ENCODE measurements around the gene VAC14.

The VAC14 gene

DNA sequence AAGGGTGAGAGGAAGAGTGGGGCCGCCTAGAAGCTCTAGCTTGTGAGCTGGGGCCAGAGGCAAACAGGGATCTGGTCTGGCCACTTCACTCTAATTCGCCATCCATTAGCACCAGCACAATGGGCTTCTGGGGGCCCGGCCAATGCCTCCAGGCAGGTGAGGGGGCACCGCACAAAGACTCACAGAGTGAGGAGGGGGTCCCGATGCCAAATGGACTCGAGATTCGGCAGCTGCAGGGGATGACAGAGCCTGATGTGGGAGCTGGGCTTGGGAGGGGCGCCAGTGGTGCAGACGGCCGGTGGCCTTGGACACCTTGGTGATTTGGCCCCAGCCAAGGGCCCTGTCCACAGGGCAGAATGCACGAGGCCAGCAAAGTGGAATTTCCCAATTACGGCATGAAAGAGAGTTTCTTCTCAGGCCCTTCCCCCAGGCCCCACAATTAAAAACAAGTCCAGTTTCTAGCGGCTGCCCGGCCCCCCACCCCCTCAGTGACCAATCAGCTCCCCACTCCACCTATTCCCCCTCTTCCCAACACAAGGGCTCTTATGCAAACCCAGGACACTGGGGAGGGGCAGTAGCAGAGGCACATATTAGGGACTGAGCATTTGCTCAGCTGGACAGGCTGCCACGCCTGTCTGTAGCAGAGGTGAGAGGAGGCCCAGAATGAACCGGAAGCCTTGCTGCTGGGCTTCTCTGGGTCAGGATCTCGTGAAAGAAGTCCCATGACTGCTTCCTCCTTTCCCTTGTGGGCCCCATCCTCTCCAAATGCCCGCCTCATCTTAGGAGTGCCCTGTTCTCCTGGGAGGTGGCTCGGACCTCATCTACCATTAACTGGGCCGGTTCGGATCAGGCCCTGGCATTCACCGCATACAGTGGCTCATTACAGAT lies 75.7 kb downstream of the VAC14 start:
- DNase-seq (ENCODE audit: low read depth, low spot score): no peak

DNA sequence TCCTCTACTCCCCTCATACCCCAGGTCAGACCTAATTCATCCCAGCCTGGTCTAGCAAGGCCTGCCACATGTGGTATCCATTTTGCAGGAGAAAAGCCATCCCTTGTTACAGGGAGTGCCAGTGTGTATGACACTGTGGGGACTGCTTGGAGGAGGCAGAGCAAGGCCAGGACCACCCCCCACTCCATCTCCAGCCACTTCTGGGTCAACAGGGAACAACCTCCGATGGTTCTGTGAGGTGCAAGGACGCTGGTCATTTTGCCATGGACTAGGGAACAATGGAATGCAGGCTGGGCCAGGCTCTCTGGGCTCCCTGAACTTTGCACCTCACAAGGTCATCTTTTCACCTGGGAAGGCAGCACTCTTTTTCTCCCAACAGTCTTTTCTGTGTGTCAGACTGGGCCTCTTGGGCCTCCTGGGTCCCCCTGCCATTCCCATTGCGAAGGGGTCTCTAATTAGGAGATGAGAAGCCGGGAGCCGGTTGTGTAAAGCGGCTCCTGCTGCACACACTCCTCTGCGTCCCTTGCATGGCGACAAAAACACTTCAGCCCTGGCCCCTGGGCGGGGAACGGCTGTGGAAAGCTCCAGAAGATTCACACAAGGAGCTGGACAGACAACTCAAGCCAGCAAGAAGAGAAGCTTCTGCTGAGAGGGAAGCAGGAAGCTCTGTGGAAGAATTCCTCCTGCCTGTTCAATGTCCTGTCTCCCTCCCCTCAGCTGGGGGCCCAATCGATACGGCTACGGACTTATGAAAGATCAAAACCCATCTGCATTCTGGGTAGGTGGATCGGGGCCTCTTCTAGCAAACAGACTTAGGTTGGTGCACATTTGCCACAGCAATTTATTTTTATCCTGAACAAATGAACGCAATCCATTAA lies 76.6 kb downstream of the VAC14 start:
- DNase-seq (ENCODE audit: low read depth, low spot score): no peak

DNA sequence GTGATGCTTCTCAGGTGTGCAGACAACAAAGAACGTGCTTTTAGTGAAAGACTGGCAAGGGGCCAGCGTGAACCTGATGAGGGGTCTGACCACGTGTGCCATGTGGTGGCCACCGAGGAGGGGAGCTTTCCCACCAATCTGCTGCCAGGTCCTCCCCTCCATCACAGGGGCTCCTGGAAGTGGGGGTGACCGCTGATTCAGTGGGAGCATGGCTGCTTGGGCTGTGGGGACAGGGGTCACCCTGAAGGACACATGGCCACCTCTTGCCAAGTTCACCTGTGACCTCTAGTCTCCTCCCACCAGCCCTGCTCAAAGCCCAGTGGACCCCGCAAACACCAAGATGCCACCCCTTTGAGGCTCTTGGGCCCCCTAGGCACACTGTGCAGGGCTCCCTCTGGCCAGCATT lies 77.2 kb downstream of the VAC14 start:
- no peak for DNase-seq (ENCODE audit: low read depth, low spot score)

DNA sequence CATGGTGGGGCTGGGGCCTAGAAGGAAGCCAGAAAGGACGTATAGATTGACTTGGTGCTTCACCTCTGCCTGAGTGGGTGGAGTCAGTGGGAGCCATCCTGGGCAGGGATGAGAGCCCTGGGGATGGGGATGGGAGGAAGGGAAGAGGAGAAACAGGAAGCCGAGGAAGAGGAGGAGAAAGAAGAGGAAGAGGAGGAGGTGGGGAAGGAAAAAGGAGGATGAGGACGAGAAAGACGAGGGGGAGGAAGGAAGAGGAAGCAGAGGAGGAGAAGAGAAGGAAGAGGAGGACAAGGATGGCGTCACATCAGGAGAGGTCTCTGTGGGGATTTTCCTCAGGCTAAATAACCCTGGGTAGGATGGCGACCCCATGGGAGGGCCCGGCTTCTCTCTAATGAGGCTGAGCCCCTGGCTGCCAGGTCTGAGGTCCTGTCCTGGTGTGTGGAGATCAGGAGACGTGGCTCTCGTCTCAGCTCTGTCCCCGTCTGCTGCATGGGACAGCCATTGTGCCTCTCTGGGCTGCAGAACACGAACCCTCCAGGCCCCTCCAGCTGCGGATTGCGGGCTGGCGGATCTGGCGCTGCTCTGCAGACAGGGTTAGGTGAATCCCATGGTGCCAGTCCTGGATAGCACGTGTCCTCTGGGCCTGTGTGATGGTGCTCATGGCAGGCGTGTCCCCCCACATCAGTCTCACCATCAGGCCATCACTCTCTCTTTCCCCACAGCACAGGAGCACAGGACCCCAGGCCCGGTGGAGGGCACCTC lies 79.6 kb downstream of the VAC14 start:
- no peak for DNase-seq (ENCODE audit: low read depth, low spot score)

DNA sequence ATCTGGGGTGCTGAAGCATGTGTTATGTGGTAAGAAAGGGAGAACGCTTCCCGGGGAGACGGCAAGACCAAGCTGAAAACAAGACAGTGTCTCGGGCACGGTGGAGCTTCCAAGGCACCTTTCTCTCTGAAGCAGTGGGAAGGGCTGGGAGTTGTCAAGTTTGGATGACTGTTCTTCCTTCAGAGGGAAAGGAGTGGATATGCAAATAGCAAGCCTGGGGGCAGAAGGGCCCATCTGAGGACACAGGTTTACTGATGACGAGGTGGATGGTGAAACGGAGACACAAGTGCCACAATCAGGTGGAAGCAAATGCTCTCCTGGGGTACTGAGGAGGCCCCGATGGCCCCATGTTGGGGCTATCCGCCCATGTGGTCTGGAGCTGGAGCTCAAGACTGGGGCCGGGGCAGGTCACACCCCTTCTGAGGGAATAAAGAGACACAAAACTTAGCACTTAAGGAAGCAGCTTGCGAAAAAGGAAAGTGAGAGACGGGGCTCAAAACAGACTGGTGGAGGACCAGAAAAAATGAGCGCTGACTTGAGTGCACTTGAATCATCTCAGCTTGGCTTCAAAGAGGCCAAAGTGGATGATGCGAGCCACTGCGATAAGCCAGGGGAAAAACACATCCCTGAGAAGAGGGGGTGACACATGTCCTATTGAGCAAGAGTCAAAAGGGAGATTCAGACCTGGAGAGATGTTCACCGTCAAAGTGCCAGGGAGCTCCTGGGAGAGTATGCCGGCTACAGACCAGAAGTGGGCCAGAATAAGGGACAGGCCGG lies 80.3 kb downstream of the VAC14 start:
- no peak for DNase-seq (ENCODE audit: low read depth, low spot score)

DNA sequence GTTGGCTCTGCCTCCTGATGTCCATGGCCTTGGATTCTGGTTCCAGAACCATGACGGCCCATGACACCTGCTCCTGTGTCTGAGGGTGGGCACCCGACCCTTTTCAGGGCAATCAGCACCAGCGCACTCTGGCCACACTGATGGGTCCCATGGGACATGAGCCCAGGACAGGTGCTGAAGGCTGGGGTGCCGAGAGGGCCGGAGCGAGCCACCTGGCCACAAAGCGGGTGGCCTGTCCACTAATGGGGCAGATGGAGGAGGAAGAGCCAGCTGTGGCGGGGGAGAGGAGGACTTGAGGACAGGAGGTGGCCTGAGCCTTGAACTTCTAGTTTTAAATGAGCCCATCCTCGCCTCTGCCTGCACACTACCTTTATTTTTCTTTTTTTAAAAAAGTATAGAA lies 83.9 kb downstream of the VAC14 start:
- DNase-seq (ENCODE audit: low read depth, low spot score): no peak

DNA sequence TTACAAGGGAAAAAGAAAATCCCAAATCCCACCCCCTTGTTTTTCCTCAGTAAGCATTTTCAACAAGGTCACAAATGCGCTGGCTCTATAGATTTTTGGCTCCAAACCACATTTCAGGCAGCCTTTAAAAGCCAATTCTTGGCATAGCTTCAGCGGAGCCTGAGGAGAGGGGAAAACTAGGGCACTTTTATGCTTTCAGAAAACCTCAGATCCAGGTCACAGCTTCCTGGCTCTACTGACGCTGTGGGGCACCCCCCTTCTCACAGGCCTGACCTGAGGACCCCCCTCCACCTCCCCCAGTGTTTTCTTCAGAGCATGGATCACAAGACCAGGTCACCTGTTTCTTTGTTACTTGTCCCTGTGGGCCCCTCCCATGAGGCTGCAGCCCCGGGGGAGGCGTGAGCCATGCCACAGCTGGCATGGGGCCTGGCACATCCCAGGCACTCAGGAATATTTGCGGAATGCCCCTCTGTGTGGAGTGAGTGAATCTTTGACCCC lies 85.0 kb downstream of the VAC14 start:
- no peak for DNase-seq (ENCODE audit: low read depth, low spot score)

DNA sequence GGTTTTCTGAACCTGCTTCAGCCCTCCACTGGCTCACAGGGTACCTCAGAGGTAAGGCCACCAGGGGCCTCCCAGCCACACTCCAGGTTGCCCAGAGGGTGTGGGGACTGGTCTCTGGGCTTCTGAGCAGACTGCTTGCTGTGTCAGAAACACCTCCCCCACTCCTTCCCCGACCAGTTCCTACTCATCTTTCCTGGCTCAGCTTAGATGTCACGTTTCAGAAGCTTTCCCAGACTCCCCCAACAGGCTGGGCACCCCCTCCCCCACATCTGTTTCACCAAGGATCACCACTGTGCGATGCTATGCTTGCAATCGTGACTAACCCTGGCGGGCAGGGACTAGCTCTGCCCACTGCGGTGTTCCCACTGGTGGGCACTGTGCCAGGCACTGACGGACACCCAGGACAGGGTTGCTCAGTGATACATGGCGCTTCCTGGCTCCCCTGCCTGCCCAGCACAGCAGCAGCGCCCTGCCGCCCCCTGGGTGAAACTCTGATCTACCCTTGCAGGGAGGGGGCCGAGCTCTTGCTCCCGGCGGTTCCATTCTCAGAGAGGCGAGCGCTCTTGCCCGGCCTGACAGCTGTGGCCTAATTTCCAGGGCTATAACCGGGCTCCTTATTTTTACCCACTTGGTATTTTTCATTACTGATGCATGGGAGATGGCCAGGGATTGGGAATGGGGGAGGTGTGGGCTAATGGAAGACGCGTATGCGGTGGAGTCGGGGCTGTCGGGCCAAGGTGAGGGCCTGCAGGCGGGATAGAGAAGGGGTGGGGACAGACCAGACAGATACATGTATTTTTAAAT lies 85.7 kb downstream of the VAC14 start:
- DNase-seq (ENCODE audit: low read depth, low spot score): no peak

DNA sequence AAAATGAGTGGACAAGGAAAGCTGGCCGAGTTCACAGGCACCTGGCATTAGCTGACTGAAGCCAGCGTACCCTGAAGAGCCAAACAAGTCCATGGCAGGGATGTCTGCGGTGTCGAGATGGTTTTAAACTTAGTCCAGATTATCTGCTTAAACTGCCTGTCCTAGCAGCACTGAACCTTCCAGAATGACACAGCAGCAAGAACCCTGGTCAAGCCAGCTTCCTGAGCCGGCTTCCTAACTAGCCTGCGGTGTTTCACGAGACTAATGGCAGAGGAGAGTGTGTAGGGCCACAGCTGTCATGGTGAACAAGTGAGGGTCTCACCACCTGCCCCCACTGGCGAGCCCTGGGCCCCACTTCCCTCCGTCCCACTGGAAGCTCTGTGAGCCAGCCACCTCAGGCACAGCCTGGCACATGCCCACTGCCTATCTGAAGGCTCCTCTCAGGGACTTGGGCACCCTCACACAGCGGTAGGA lies 86.3 kb downstream of the VAC14 start:
- no peak for DNase-seq (ENCODE audit: low read depth, low spot score)

DNA sequence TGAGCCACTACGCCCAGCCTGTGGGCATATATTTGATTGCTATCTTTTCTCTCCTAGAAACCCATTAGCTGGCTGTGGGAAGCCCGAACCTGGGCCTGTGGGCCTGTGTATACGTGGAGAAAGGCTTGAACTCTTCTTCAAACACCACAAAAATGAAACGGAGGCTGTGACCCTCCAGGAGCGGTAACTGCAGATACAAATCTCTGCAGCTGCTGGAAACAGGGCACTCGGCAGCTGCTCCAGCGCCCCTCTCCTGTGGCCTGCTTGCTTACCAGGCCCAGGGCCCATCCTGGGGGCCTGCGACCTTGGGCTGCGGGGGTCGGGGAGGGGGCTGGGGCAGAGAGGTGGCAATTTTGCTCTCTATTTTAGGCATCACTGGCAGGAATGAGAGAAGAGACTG lies 87.1 kb downstream of the VAC14 start:
- DNase-seq (ENCODE audit: low read depth, low spot score): no peak

DNA sequence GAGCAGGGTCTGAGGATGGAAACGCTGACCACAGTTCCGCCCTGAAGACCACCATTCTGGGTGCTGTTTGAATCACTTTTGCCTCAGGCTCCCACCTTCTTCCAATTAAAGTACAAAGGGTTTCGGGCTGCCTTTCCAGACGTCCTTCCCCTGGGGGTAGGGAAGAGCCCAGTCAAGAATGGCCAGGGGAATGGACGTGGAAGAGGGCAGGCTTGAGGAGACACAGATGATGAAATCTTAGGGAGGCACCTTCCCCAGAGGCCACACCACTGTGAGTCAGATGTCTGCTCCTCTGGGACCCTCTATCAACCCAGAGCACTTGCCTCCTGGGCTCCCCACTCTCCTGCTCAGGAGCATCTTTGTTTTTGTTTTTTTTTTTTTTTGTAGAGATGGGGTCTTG lies 87.6 kb downstream of the VAC14 start:
- no peak for DNase-seq (ENCODE audit: low read depth, low spot score)

DNA sequence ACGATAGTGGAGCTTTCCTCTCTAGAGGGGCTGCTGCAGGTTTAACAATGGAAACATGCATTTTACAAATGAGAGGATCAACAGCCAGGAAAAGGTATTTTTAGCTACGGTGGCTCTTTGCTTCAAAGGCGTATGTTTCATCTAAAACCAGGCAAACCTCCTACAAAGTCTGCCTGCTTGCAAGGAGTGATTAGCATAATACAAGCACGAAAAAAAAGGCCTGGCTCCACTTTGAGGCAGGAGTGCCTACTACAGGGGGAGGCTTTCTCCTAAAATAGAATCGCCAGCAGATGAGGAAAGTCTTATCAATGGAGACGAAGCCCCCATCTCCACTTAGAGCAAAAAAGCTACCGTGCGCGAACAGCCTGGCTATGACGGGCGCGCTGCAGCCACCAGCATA lies 88.0 kb downstream of the VAC14 start:
- no peak for DNase-seq (ENCODE audit: low read depth, low spot score)

DNA sequence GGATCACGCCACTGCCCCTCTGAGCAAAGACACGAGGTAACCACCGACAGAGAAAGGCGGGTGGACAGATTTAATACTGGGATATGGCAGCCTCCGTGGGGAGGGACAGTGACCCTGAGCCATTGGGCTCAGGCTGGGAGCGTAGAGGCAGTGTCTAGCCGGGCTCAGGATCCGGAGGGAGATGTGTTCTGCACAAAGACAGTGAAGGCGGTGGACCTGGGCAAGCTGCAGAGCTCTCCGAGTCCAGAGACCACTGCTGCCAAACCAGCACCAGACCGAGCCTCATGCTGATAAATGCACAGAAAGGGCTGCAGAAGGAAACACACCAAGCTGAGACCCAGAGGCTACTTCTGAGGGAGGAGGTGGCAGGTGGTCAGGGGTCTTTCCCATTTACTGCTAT lies 88.6 kb downstream of the VAC14 start:
- no peak for DNase-seq (ENCODE audit: low read depth, low spot score)

DNA sequence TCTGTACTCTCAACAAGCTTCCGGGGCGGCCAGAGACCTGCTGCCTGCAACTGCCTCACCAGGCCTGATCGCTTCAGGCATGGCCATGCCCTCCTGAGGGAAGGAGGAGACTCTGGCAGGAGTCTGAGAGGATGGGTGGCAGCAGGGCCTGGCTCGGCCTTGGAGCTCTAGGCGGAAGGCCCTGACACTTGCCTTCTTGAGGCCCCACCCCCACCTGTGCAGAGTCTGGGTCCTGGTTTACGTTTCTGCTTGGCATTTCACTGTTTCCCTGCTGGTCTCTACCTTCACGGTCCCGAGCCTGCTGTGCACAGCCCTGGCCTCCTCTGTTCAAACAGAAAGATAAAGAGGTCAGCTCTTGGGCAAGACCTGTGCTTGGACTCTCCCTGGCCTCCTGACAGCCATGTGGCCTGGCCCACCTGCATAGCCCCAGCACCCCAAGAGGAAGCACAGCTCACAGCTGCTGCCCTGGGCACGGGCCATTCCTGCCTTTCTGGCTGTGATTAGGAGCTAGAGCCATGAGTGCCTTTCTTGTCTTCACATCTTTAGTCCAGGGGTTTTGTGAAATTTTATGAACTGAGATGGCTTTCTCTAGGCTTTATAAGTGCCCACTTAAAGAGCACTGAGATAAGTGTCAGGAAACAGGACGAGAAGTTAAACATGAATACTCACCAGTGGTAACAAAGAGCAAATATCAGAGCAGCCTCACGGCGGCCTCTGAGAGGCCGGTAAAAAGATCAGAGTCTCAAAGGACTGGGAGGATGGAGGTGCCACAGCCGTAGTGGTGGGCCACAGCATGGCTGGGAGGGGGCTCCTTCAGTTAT lies 89.5 kb downstream of the VAC14 start:
- no peak for DNase-seq (ENCODE audit: low read depth, low spot score)

DNA sequence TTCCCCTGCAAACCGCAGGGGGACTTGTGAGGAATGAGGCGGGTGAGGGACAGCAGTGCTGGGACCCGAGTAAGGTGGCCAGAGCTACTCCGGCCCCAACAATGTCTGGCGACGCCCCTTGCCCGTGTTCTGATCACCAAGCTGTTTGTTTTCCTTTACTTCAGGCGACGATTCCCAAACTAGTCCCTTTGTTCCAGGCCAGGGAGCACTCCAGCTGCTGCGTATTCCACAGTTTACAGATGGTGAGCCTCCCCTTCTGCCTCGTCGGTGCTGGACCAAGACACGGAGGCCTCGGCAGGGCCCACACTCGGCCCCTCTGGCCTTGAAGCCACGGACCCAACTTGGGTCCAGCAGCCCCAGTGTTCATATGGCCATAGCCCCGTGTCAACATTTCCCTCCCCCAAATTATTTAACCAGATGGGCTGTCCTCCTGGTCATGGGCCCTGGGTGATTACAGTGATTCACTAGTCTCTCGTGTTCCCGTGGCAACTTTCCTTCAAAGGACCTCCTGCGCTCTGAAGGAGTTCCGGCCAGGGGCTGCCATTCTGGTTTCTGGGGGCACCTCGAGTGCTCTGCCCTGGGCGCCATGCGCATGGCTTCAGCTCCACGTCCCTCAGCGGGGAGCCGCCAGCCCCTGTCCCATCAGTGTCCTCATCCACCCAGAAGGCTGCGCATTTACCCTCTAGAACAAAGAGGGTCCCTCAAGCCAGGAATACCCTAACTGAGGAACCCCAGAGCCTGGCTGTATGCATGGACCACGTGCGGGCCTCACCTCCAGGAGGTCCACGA lies 90.3 kb downstream of the VAC14 start:
- DNase-seq (ENCODE audit: low read depth, low spot score): no peak

DNA sequence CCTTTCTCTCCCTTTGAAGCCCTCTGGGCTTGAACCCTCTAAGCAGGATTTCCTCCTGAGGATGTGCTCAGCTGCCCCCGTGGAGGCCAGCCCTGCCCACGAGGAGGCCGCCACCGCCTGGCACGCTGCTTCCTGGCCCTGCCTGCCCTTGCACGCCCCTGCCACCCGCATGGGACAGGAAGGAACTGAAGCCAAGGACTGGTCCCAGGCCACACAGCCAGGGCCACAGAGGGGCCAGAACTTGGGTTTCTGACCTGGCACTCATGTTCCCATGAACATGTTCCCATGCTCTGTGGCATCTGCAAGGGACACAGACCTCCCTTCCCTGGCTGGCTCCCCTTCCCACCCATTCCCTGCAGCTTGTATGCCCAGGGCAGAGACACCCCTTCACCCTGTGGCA lies 91.0 kb downstream of the VAC14 start:
- DNase-seq (ENCODE audit: low read depth, low spot score): no peak

DNA sequence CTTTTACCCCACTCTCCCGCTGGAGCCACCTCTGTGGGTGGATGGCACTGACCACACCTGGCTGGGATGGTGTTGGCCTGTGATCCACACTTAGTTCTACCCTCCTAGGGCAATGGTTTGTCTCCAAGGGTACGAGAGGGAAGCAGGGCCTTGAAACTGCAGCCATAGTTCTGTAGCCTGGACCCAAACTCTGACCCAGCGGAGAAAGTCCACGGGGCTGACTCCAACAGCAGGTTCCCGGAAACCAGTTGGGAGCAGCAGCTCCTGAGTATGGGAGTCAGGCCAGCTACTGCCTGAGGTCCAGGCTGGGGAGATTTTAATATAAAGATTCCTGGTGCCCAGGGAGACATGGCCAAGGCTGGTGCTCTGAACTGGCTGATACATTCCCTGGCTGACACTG lies 91.5 kb downstream of the VAC14 start:
- DNase-seq (ENCODE audit: low read depth, low spot score): no peak

All from activated CD4-positive, CD25-positive, alpha-beta regulatory T cell treated with anti-CD3 and anti-CD28 coated beads, Interleukin-2, amount 50 U/mL, for 16 hours (primary cell).